Chondrocyte (in vitro differentiated cells): ENCODE measurements around the gene AKAP8. TPM values are rescaled to one million over a fixed set of nuclear protein-coding genes. Genes with fewer than 3 reads are reported as not detected.
A peak's percentile ranks its signal among the peaks of the same experiment; 100 is the strongest.

Experiments used
- DNase-seq: peaks from one replicate; pipeline ENCODE4 v3.0.0; 2021; ENCODE audit warnings: mixed read lengths, low spot score
- H3K27ac Mint-ChIP-seq: one replicate; pipeline ENCODE4 v1.8.0; 2021; ENCODE audit warnings: mild to moderate bottlenecking, moderate library complexity, mixed read lengths; ENCODE audit not compliant: unreplicated experiment
- H3K27me3 Mint-ChIP-seq: 2 replicates; pipeline ENCODE4 v1.8.0; 2021; ENCODE audit warnings: low read depth, mixed read lengths
- H3K36me3 Mint-ChIP-seq: 2 replicates; pipeline ENCODE4 v1.8.0; 2021; ENCODE audit warnings: low read depth, mixed read lengths
- H3K4me1 Mint-ChIP-seq: 2 replicates; pipeline ENCODE4 v1.8.0; 2021; ENCODE audit warnings: low read depth, mild to moderate bottlenecking, mixed read lengths
- H3K4me3 Mint-ChIP-seq: one replicate; pipeline ENCODE4 v1.8.0; 2021; ENCODE audit warnings: mild to moderate bottlenecking, moderate library complexity, mixed read lengths; ENCODE audit not compliant: unreplicated experiment
- H3K9me3 Mint-ChIP-seq: 2 replicates; pipeline ENCODE4 v1.8.0; 2021; ENCODE audit warnings: low read depth, mixed read lengths
- CTCF ChIP-seq: fragments of 200-600 bp; sonication (generic); IDR thresholded peaks from 2 replicates; pipeline ENCODE4 v1.5.0; 2021; ENCODE audit warnings: antibody characterized with exemption, mild to moderate bottlenecking, moderate library complexity
- total RNA-seq: library from RNA; stranded (reverse); gene quantifications from 3 replicates; pipeline ENCODE4 v1.2.1, GENCODE V29; 2021

Gene AKAP8
- total RNA-seq, 1 donor from 2014 or later: 23.5 TPM

DNA sequence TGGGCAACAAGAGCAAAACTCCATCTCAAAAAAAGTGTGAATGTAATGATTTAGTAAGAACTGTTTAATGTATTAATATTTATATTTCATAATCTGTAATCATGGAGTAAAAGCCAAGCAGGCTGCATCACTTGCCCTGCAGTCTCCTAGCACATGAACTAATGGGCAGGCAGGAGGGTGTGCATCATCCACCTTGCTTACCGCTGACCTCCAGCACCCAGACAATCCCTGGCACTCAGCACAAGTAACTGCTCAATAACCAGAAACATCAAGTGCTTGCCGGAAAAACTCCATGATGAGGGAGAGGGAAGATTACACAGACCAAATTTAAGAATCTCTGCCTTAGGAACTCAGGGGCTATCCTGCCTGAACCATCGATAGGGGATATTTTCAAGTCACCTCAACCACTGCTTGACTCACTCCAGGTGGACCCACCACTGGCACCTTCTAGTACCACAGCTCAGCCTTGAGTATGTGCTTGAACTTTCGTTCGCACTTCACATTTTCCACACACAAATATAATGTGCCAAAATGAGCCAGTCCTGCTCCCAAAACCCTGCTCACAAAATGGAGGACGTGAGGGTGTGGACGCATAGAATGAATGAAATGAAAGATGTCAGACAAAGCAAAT, 65.8 kb downstream of the AKAP8 start:
- TF ChIP-seq CTCF: no peak
- Mint-ChIP-seq H3K27ac (peak overlapping the region; percentile 45), H3K4me1 (peaks cover 66% of the 10 kb centered on the region), H3K9me3 (no peaks in the 10 kb centered on the region), H3K4me3 (no peak overlapping the region), H3K27me3 (no peaks in the 10 kb centered on the region), H3K36me3 (no peaks in the 10 kb centered on the region)
- peak; percentile 7 for DNase-seq

- no peak for TF ChIP-seq CTCF
- Mint-ChIP-seq H3K27ac (no peak overlapping the region), H3K4me3 (no peak overlapping the region), H3K36me3 (peaks cover 2% of the 10 kb centered on the region), H3K27me3 (no peaks in the 10 kb centered on the region), H3K4me1 (peaks cover 43% of the 10 kb centered on the region), H3K9me3 (peaks cover 2% of the 10 kb centered on the region)
- peak; percentile 12 for DNase-seq
Measured at GRCh38 chr19:15307169-15307568, 72.4 kb downstream of the AKAP8 start.

DNA sequence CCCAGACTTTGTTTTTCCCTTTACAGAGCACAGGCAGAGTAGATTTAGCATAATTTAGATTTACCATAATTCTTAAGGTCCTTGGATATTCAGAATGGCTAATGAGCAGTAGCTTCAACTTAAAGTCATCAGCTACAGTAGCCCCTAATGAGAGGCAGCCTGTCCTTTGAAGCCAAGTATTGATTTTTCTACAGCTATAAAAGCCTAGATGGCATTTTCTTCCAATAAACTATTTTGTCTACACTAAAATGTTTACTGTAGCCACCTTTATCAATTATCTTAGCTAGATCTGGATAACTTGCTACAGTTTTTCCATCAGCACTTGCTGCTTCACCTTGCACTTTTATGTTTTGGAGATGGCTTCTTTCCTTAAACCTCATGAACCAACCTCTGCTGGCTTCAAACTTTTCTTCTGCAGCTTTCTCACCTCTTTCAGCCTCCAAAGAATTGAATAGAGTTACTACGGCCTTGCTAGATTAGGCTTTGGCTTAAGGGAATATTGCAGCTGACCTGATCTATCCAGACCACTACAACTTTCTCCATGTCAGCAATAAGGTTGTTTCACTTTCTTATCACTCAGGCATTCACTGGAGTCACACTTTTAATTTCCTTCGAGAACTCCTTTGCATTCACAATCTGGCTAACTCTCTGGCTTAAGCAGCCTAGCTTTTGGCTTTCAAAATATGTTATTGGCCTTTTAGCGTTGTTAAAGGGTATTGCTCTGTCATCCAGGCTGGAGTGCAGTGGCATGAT, 73.8 kb downstream of the AKAP8 start:
- DNase-seq: no peak
- Mint-ChIP-seq H3K4me3 (no peak overlapping the region), H3K27ac (peak overlapping the region; percentile 24), H3K9me3 (peaks cover 2% of the 10 kb centered on the region), H3K36me3 (peaks cover 2% of the 10 kb centered on the region), H3K4me1 (peaks cover 48% of the 10 kb centered on the region), H3K27me3 (no peaks in the 10 kb centered on the region)
- TF ChIP-seq CTCF: no peak

DNA sequence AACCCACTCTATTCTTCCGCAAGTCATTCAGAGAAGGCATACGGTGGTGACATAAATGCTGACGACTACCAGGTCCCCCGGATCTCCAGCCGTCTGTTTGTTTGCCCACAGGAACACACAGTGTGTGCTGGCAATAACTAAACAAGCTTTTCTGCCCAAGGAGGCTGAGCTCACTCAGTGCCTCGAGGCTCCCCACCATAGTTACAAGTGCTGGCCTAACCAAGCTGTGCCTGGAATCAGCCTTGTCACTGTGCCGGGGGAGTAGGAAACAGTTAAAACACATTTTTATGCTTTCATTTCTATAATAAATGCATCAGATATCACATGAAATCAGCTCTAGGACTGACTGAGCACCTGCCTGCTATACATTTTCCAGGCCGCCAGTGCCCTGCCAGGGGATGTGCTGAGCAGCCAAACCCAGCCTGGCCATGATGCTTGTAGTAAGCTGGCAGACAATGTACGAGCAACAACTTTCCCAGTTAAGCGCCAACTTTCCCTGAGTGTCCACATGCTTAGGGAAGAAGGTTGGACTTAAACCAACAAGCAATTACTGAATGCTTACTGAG, 75.4 kb downstream of the AKAP8 start:
- H3K4me1 Mint-ChIP-seq: peaks cover 53% of the 10 kb centered on the region
- no peak for TF ChIP-seq CTCF
- peak overlapping the region; percentile 80 for H3K27ac Mint-ChIP-seq
- H3K9me3 Mint-ChIP-seq: peaks cover 2% of the 10 kb centered on the region
- H3K27me3 Mint-ChIP-seq: no peaks in the 10 kb centered on the region
- DNase-seq: peak; percentile 36
- peaks cover 2% of the 10 kb centered on the region for H3K36me3 Mint-ChIP-seq
- no peak overlapping the region for H3K4me3 Mint-ChIP-seq

Other genes starting within 250 kb of the AKAP8 start
- gene NOTCH3, start 178.8 kb downstream of the AKAP8 start, total RNA-seq: 78.6 to 559 TPM (median 553 TPM) in 3 replicates
- gene EPHX3, start 147.3 kb downstream of the AKAP8 start, total RNA-seq: 0.15 to 0.38 TPM in 2 of 3 replicates, not detected in the other
- gene BRD4, start 47.2 kb downstream of the AKAP8 start, total RNA-seq: 83.8 to 108 TPM (median 104 TPM) in 3 replicates
- 69.5 to 103 TPM (median 76.0 TPM) in 3 replicates for gene AKAP8L, start 39.2 kb upstream of the AKAP8 start, total RNA-seq
- 50.6 to 54.0 TPM (median 52.4 TPM) in 3 replicates for gene WIZ, start 70.2 kb upstream of the AKAP8 start, total RNA-seq
- gene RASAL3, start 84.8 kb upstream of the AKAP8 start, total RNA-seq: 0.05 TPM in 1 of 3 replicates, not detected in the others
- gene PGLYRP2, start 99.7 kb upstream of the AKAP8 start, total RNA-seq: not detected in 3 replicates
- gene CYP4F22, start 128.7 kb upstream of the AKAP8 start, total RNA-seq: not detected in 3 replicates
- gene CYP4F8, start 235.4 kb upstream of the AKAP8 start, total RNA-seq: not detected in 3 replicates